CD4-positive, alpha-beta T cell treated with Interleukin-15 for 4 hours (primary cell): ENCODE results near the gene WDR91.

Experiments
- DNase-seq: peaks from one replicate; pipeline ENCODE4 v3.0.0-alpha.2; 2020; ENCODE audit warnings: low spot score

Gene WDR91

DNA sequence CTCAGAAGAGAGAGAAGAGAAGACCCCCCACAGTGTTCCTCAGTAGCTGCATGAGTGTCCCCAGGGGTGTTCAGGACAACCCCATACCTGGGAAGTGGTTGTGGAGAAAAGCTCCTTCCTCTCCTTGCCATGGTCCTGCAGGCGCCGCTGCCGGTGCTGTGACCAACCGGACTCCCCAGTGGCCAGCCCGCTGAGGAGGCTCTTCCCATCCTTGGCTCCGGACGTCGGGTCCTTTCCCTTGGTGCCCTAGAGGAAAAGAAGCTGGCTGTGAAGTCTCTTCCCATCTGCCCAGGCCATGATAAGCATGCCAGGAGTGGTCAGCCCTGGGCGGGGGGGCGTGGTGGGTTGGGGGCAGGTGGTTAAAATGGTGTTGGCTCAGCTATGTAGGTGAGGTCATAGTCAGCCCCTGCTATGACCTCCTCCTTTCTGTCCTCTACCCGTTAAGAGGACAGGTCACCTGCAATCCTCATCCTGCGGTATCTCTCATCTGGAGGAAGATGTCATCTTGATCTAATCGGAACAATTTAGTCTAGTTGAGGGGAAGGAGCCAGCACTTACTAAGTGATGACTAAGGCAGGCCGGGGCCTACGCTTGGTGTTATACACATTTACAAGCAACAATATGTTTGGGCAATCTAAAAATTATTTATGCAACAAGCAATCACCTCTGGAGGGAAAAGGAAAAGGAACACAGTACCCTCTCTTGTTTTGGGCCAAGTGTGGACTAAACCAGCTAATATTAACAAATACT, 13.2 kb downstream of the WDR91 start:
- DNase-seq: no peak

DNA sequence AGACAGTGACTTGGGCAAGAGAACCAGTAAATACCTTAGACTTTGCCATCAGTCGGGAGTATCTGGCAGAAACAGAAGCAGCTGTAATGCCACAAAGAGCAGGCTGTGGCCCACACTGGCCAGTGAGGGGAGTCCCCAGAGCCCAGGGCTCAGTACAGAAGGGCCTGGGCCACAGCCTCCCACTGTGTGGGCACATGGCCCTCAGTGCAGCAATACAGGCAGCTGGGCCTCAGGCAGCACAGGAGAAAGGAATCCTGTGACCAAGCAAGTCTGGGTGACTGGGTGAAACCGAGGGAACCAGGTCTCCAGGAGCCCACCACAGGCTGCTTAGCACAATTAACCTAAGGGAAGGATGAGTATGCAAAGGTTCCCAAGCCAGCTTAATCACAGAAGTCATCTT, 14.0 kb downstream of the WDR91 start:
- DNase-seq: no peak

DNA sequence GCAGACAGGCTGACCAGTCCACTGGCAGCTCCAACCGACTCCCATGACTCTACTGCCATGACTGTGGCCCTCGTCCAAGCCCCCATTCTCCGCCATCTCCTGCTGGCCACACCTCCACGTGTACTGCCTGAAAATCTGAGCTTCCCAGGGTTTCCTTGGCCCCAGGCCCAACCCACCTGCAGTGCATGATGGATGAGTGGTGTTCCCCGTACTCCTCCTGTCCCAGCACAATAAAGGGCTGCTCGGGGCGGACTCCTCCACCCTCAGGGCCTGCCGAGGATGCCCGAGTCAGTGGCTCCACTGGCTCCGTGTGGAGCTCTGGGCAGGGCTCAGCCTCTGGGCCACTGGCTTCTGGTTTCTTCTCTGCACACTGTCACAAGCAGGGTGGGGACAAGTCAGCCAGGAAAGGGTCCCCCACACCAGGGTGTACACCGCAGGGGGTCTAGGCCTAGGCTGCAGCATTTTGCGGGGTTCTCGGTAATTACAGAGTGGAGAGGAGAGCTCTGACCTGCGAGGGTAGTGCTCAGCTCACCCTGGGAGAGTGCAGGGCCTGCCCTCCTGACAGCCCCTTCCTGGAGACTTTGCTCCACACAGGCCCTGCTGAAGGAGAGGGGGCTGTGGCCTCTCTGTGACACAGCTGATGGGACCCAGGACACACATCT, 15.2 kb downstream of the WDR91 start:
- DNase-seq: no peak

DNA sequence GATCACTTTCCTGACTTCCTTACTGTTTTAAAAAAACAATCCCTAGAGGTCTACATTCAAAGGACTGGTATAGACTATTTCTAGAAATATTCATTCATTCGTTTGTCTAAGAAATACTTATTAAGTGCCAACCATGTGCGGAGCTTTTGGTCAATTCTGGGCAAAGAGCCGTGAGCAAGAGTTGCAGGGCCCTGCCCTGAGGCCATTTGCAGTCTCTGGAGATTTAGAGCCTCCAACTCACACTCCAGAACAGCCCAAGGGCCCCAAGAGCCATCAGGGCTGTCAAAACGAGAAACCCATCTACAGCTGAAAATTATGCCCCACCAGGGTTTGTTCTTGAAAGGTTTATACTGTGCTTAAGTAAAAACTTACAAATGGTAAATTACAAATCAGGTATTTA, 16.2 kb downstream of the WDR91 start:
- no peak for DNase-seq

DNA sequence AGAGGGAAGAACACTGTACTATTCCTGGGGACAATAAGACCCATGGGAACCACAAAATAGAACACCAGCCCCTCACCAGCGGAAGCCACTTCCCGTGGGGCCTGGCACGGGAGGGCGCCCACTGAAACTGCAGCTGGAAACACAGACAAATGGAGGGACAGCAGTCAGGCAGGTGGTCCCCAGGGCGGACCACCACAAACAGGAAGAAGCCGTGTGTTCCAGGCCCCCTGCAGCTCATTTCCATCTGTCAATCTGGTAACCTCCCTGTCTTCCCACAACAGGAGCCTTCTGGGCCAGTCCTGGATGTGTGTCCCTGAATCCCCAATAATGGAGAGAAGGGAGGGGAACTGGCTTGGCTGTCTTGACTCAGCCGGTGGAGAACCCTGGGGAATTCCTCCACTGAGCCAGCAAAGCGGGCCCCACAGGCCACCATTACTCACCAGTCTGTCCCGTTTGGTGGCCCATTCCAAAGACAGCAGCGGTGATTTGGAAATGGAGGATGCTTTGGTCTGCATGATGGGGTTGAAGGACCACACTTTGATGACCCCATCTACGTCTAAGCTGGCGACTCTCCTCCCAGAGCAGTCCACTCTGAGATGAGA, 16.7 kb downstream of the WDR91 start:
- no peak for DNase-seq

DNA sequence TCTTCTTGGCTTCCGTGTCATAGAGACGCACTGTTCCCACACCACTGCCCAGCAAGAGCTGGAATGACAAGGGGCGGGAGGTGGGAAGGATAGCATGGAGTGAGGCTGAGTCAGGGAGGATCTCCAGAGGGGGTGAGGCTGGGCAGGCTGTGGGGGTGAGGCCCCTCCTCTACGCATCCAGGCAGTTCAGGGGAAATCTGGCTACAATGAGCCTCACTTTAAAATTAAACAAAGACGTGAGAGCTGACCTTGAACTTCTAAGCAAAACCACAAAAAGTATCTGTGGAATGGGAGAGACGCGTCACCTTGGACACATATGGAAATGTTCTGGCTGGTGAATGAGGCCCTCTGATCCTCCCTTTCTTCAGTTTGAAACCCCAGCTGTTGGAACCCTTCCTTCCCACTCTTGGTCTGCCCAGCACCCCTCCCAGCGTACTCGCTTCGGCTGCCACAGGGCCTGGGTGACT, 17.7 kb downstream of the WDR91 start:
- no peak for DNase-seq

DNA sequence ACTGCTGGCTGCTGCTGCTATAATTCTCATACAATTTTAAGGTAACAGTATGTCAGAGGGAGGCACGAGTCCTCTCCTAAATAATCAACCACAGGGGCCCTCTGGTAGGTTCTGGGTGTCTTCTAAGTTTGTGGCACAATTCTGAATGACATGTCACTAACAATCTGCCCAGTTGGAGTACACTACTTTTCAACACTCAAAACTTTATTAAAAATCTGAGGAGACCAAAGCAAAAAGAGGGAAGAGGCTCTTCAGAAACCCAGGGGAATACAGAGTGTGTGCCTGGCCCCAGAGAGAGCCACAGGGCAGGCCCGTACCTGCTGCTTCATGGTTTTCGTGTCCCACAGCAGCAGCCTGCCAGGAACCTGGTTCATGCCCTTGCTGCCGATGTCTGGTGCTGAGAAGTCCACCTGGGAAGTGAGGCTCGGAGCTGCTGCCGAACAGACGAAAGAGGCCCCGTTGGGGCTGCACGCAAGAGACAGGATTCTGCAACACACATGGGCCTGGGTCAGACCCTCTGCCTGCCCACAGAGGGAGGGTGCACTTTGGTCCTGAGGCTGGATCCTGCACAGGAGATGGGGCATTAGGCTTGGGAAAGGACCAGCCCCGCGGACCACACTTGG, 18.3 kb downstream of the WDR91 start:
- no peak for DNase-seq

DNA sequence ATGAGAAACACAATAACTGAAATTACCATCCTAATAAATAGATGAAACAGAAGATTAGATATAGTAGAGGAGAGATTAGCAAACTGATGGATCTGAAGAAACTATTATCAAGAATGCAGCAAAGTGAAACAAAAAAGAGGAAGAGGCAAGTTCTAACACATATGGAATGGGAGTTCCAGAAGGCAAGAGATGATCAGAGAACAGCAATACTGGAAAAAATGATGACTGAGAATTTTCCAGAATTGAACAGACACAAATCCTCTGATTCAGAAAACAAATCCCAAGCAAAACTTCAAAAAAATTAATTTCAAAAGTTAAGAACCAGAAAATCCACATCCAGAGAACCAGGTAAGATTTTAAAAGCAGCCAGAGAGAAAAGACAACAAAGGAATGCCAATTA, 20.6 kb downstream of the WDR91 start:
- no peak for DNase-seq

DNA sequence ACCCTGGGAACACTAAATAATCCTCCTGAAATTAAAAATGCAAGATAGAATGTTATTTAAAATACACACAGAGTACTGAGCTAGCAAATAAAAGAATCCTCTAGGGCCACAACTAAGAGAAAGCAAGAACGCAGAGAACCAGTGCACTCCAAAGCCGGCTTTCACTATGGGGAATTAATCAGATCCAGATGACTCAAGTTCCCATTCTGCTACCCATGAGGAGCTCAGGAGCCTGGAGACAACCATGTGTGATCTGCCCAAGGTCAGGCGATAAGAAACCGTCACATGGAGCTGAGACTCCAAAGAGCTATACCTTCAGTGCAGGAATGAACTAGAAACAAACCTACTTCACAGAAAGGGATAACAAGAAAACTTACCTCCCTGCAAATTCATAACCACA, 21.4 kb downstream of the WDR91 start:
- DNase-seq: no peak

DNA sequence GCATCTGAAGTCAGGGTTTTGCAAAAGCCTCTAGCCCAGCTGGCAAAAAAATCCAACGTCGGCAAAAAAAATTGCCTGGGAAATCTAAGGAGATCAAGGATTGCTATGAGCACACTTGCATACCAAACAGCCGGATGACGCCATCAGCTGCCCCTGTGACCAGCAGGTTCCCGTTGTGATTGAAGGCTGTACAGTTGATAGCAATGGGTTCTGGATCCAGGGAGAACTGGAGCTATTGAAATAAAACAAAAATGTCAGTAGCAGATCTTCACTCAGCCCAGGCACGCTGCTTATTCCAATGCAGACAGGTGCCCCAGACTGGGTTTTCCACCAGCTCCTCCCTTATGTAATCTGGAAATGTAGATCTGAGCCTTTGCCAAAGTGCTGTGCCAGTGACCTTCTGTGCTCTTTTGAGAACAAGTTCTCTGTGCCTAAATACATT, 22.1 kb downstream of the WDR91 start:
- no peak for DNase-seq

DNA sequence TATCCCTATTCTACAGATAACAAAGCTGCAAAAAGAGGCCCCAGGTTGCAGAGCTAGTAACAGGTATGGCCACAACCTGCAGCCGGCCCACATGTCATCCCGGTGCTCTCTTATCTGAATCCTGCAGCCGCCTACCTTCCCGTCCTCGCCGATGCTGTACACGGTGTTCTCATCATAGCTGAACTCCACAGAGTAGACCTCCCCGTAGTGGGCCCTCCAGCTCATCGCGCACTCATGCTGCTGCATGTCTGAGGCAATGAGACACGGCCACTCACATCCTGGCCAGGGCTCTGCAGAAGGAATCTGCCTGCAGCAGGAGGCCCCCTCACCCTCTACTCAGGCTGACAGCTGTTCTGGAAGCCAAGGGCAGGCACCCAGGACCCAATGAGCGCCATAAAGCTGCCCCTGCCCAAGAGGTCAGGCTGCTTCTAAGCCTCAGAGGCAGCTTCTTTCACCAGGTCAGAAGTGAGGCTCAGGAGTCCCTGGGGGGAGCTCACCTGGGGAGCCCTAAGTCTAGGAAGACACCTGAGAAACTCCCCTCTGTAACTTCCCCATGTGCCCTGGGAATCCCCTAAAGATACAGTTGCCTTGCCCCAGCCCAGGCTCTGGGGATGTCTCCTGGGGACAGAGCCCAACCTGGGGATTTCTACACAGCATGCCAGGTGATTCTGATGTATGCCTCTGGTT, 22.9 kb downstream of the WDR91 start:
- no peak for DNase-seq

DNA sequence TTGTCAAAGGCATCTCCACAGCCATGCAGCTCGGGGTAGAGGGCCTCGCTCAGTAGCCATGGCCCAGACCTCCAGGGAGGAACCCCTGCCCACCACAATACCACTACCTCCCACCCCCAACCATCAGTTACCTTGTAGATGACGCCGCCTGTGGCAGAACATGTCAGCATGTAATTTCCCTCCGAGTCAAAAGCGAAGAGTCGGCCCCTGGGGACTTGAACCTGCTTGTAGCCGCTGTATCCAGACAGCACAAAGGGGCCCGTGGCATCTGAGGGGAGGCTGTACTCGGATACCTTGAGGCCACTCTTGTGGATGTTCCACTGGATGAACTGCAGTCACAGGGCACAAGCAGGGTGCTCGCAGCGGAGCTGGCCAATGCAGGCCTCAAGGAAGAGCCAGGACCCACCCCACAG, 24.5 kb downstream of the WDR91 start:
- DNase-seq: no peak

DNA sequence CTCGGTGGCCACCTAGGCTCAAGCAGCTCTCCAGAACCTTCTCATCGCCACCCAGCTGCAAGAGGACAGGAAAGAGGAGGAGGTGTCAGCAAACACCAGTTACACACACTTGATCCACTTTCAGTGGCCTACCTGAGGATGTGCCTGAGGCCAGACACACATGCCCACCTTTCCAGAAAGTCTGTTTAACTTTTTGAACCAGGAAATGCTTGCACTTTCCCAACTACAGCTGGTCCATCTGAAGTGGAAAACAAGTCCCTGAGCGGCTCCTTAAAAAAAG, 25.1 kb downstream of the WDR91 start:
- DNase-seq: no peak

DNA sequence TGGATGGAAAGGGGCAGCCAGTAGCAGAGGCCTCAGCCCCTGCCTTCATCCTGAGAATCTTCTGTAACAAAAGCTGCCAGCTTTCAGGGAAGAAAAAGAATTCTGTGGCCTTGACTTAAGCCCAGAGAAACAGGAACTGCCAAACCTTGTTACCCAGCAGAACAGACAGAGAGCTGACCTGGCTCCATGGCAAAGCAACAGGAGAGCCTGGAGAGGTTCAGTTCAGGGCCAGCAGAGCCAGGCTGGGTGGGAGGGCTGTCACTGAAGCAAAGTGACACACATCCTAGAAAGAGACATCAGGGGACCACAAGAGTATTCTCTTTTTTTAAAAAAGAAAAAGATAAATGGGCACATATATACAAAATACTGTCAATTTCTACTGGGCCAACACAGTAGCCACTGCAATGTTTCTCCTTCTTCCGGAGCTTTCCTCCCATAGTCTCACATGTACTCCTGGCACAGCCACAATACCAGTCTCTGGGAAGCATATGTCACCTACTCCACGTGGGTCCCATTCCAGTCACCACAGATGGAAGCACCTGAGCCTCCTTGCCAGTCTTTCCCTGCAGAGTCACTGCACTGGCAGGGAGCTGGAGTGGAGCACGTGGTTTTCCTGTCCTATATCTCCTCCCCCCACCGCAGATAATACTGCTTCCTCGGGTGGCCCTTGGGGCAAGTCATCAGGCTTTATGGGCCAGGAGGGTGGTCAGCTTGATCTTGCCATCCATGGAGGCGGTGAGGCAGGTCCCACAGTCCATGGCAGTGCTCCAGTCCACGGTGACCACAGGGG, 25.7 kb downstream of the WDR91 start:
- no peak for DNase-seq

DNA sequence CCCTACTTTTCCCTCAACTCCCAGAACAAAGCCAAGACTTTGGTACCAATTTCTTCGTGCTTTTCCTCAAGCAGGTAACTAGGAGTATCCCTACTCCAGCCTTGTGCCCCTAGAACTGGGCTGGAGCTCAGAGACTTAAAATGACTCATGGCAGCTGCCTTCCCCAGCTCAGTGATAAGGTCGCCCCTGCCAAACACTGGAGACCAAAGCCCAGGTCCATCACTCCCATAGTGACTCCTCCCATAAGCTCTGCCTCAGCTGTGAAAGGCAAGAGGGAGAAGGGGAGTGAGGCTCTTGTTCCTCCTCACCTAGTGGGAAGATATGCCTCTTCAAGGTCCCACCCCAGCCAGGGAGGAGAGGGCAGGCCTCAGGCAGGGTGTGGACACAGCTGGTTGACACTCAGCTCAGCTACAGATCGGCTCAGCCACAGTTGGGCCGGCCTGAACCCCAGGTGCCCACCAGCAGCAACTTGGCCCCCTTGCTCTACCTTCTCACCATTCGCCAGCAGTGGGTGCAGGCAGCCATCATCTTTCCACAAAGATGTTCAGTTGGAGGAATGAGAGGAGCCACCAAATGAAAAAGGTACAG, 27.0 kb downstream of the WDR91 start:
- no peak for DNase-seq

DNA sequence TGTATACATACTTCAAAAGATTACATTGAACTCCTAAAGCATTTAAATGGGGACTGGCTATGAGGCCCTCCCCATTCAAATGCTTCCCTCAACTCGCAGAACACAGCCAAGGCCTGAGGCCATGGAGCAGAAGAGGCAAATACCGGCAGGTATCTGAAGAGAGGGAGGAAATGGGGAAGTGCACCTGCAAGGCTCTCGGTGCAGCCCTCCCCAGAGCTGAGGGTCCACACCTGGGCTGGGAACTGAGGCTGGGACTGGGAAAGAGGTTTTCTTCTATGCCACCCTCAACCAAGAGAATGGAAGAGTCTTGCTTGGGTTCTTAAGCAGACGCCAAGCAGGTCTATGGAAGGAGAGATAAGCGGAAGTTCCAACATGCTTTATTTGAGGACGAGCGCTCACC, 27.8 kb downstream of the WDR91 start:
- no peak for DNase-seq

DNA sequence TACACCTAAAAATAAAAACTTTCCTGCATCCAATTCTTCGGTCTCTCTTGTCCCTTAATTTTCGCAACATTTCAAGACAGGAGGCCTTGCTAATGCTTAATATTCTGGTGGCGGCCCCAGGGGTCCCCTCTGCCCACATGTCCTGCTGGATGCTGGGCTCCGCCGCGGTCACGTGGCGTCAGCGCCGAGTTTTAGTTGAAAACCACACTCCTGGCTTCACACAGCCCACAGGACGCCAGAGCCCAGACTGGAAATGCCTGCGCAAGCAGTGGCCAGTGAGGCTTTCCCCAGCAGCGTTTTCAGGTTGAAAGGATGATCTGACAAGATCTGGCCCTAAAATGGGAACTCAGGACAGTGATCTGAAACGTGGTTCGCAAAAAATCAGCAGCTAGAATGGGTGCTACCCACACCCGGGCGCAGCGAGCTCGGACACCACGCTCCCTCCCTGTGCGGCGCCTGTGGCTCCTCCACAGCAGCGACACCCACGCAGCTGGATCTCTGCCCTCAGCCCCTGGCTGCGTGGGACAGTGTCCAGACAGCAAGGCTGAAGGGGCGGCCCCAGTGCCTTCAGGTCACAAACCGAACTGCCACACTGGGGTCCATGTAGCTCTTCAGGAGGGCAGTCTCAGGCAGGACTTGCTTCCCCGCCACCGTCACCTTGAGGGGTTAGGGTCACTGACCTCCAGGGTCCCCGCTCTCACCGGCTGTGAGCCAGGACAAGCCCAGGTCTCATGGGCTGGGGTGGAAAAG, 29.2 kb downstream of the WDR91 start:
- no peak for DNase-seq

DNA sequence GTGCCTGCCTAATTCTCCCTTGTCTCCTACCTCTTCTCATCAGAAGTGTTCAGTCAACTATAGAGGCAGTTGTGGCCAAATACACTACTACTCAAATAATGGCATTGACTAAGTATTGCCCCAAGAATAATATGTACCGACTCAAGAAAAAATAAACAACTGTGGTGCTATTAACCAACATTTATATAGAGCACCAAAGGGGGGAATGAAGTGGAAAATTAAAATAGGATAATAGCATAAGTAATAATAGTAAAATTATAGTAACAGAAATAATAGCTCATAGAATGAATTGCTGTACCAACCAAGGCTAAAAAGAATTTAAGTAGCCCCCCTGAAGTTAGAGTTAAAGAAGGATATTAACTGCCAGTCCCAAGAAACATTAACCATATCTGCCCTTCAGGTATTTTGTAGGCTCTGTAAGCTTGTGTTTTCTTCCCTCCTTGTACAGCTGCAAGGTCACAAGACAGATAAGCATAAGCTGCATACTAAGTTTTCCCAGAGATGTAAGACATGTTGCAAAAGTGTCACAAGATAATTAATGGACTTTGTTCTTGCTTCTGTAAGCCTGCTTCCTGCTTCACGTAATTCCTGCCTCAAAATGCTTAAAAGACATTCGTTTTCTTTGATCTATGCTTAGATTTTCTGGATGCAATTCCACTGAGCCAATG, 29.9 kb downstream of the WDR91 start:
- DNase-seq: no peak

DNA sequence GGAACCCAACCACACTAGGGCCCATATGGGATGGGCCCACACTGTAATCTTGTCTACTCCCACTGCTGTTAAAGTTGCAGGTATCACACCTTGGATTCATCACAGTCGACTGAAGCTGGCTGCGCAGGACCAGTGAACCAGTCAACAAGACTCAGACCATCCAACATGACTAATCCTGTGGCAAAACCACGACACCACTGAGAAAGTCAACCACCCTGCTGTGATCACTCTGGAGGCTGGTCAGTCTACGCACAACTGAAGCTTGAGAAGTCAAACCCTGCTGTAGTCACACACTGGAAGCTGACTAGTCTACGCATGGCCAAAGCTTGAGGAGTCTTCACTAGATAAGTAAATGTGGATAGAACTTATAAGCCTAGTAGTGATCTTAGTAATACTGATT, 31.2 kb downstream of the WDR91 start:
- DNase-seq: no peak

DNA sequence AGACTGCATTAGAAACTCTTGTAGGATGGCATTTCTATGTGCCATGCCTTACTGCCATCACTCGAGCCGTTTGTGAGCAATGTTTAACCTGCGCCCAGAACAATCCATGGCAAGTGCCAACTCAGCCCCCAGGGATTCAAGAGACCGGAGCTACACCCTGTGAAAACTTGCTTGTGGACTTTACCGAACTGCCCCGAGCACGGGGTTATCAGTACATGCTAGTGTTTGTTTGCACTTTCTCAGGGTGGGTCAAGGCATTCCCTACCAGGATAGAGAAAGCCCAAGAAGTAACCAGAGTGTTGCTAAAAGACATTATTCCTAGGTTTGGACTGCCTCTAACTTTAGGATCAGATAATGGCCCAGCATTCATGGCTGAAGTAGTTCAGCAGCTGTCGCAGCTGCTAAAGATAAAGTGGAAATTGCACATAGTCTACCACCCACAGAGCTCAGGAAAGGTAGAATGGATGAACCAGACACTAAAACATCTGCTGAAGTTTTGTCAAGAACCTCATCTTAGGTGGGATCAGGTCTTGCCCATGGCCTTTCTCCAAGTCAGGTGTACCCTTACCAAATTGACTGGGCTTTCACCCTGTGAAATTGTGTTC, 31.9 kb downstream of the WDR91 start:
- DNase-seq: no peak
